ENCODE data around the gene BAHCC1. TPM values are rescaled to one million over a fixed set of nuclear protein-coding genes. Genes with fewer than 3 reads are reported as not detected.
A peak's percentile ranks its signal among the peaks of the same experiment; 100 is the strongest.

Gene BAHCC1
- total and polyA plus RNA-seq, 2 of the 4 experiments (the other 2 are of a cell fraction), result 0.36 to 7.8 TPM

GRCh38 chr17:81428948-81429774 is 33.9 kb downstream of the BAHCC1 start (continued):
- TF ChIP-seq USF2 (IDR thresholded peaks at IDR 0.05; ENCODE audit: low read depth, low read length), result 0 out of 2 replicates have a peak, but pooled peaks have one; percentile 18
- no peak for TF ChIP-seq FOS (IDR thresholded peaks at IDR 0.05; ENCODE audit: low read depth, low read length)
